ENCODE data around the gene DLGAP3.
A peak's percentile ranks its signal among the peaks of the same experiment; 100 is the strongest.

Gene DLGAP3

DNA sequence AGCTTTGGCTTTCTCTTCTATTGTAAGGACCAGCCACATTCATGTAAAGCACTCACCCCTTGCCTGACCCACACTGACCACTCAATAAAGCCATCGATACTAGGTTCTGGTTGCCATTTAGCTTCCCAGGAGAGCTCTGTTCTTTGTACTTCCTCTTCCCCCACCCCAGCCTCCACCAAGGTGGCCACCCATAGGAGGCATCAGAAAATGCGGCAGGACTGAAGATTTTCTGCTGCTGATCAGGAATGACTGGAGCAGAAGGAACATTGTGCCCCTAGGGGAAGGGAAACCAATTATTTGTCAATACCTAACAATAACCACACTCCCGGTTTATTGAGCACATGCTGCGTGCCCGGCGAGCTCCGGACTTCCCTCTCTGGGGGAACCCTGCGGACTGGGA lies 64.7 kb downstream of the DLGAP3 start:
- no peak for DNase-seq

- no peak for DNase-seq
Measured at GRCh38 chr1:34863501-34863900, 65.9 kb downstream of the DLGAP3 start.

DNA sequence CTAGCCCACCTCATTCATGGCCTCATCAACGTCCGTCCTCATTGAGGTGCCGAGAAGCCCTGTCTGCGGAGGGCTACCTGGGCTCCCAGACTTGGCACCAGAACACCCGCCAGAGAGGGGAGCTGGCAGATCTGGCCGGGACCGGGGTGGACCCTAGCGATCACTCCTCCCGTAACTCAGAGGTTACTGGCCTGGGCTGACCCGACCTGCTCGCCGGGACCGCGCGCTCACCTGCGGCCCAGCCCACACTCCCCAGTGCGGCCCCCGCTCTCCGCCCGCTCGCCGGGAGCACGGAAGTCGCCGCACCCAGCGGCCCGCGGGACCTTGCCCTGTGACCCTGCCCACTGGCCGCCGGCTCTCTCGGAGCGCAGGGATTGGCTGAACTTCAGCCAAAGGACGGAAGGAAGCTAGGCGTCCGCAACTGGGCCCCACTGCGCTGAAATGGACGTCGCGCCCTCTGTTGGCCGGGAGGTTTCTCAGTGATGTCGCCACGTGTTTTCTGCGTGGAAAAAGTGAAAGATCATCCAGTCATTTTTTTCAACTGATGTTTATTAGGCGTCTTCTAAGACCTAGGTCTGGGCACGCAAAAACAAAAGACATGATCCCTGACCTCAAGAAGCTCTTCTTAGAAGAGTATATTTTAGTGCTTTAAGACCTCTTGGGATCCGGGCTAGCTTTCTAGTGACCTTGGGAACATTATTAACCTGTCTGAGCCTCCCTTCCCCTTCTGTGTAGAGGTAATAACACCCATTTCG lies 69.8 kb downstream of the DLGAP3 start, which contains the start of gene SMIM12:
Gene SMIM12 (minus strand): TSS at position 304 of the 755 bp plus-strand sequence. CDS start 3,772 bp downstream, outside the sequence.
- DNase-seq = peak; percentile 91 to 92

GRCh38 chr1:34858901-34859445 lies 70.5 kb downstream of the DLGAP3 start:
- peak in 1 of 2 experiments; percentile 34 for DNase-seq

DNA sequence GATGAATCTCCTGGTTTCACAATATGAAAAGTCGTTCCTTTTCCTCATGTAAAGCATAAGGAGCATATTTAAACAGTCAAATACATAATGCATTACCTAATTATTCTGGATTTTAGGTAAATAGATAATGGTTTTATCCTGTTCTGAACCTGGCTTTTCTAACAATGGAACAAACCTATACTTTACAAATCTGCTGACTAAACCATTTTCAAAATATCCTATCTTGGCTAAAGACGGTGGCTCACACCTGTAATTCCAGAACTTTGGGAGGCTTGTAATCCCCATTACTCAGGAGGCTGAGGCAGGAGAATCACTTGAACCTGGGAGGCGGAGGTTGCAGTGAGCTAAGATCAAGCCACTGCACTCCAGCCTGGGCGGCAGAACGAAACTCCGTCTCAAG lies 72.8 kb downstream of the DLGAP3 start:
- no peak for DNase-seq

DNA sequence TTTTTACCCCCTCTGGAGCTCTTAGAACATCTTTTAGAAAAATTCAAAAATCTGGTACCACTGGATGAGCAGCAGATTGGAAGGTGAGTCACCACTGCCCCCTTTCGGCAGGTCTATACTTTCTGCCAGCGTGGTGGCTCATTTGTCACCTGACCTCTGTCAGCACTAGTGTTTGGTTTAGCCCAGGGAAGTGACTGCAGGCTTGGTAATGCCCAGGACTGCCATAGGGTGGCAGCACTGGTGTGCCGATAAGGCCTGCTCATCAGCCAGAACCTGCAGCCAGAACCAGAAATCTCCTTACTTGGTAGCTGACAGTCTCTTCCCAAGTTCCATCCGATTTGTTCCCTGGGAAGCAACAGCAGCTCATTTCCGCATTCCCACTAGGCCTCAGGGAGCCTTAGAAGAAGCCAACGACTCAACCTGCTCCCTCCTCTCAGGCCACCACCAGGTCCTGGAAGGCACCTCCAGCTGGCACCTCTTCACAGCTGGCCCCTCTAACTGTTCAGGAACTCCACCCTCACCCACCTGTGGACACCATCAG lies 76.7 kb downstream of the DLGAP3 start:
- DNase-seq = peak; percentile 82 to 87

DNA sequence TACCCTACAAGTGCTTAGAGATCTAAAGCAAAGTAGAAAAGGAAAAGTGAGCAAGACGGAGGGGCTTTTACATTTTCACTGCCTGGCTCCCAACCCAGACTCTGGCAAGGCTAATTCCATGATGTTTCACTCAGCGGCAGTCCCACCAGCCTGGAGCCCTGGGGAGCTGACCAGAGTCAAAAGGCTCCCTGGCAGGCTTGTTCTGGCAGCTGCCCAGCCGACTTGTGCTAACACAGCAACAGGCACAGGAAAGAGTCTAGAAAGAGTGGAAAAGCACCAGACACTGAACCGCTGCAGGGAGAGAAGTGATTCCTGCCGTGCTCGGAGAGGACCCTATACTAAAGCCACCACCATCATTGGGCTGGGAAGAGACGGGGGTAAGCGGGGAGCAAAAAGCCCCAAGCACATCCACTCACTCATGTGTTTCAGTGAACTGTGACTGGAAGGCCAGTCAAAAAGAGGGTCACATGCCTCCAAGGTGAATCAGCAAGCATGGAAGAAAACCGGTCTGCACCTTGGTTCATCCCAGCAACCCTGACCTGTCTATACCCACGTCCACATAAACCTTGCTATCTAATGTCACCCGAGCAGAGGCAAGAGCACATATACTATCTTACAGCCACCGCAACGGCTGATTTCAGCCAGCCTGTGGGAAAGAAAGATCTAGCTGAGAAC lies 77.9 kb downstream of the DLGAP3 start:
- DNase-seq = no peak

GRCh38 chr1:34850382-34850781 lies 79.1 kb downstream of the DLGAP3 start:
- DNase-seq = no peak

- no peak for DNase-seq
Measured at GRCh38 chr1:34847094-34847493, 82.4 kb downstream of the DLGAP3 start.

- no peak for DNase-seq
Measured at GRCh38 chr1:34846265-34846664, 83.2 kb downstream of the DLGAP3 start.

DNA sequence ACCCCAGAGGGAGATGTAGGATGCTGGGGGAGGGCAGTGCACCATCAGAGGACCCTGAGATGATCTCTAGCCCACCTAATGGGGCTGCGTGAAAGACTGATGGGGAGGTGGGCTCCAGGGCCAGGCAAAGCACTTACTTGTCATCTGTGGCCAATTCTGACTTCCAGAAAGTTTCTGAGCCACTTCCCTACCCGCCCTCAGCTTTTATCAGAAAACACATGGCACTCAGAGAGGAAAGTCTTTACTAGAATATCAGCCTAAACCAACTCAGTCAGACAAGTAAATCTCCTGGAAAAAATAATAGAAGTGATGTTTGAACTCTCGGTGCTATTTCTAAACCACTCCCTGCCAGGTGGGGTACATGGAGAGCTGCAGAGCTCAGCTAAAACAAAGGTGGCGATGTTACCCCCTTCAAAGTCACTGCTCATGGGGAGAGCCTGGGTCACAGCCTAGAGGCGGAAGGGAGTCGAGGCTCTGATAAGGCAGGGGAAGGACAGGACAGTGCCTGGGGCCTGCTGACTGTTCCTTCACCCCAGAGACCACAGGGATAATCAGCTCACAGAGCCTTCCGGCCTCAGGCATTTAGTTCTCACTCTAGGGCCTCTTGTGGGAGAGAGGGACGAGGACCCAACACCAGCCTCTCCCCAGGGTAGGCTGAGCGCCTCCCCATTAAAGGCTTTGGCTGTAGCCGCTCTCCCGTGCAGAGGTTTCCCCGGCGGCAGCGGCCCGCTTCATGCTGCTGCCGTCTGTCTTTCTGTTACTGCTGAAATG lies 84.1 kb downstream of the DLGAP3 start:
- DNase-seq = no peak

DNA sequence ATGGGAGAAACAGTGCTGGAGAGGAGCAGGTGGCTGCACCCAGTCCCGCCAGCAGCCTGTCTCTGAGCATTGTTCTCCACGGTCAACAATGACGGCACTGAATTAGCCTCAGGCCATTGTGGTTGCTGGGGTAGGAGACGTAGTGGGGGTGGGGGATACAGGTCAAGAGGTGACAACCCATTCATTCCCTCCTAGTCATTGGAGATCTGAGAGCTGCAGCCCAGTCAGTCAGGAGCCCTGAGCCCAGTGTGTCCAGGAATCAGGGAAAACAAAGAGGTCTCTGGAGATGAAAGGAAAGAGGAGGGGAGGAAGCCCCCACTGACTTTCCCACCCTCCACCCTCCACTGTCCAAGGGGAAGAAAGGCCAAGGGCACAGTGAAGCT lies 85.2 kb downstream of the DLGAP3 start:
- no peak for DNase-seq

- DNase-seq = no peak
Measured at GRCh38 chr1:34843392-34844251, 85.8 kb downstream of the DLGAP3 start.

GRCh38 chr1:34842952-34843371 lies 86.5 kb downstream of the DLGAP3 start:
- no peak for DNase-seq

- DNase-seq = no peak
Measured at GRCh38 chr1:34842073-34842472, 87.4 kb downstream of the DLGAP3 start.

DNA sequence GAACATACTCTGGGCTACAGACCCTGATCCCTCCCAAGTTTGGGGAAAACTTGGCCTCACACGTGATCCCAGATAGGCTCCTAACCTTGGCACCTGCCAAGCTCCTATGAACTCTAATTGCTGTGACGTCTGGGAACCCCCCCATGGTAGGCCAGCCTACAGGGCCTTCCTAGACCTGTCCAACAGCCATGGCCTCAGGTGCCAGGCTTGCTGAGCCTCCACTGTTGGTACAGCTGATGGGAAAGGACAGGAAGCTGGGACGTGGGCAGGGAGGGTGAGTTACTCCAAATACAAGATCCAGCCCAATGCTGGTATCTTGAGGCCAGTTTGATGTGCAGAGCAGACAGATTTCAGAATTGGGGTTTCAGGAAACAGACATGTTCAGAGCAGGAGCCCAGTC lies 89.0 kb downstream of the DLGAP3 start:
- no peak for DNase-seq

DNA sequence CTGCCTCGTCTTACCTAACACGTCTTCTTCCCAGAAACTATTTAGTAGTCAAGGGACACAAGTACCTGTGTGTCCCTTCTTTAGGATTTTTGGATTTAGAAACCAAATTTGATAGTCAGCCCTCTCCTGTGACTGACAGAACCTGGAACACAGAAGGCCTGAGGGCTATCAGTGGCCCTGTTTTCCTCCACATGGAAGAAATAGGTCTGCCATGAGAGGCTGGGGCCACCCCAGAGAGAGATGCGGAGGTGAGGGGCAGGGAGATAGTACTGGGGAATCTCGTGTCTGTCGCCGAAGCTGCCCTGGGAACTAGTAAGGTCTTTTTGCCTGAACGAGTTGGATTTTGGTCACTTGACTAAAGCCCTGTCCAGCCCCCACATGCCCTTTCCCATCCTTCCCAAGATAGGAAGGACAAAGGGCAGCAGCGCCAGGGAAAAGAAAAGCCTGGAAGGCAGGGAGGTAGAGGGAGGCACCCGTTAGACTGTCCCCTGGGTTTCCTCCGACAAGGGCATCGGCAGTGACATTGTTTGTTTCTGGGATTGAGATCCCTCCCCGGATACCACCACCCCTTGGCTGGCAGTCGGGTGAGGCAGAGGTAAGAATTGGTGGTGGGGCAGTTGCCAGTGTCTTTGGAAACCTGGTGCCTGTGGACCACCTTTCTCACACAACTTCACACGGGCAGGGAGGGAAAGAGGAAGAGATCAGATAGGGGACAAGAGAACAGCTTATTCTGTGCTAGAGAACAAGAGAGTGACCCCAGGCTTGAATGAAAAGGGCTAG lies 89.7 kb downstream of the DLGAP3 start:
- no peak for DNase-seq

DNA sequence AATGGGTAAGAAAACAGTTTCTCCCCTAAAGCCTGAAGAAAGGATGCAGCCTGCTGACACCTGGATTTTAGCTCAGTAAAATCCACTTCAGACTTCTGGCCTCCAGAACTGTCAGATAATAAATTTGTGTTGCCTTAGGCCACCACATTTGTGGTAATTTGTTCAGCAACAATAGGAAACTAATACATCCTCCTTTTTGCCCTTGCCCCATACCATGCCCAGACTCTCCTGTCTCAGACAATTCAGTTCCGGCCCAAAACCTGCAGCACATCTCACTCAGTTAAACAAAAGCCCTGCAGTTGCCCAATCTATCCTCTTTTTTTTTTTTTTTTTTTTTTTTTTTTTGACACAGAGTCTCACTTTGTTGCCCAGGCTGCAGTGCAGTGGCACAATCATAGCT lies 95.7 kb downstream of the DLGAP3 start:
- no peak for DNase-seq

DNA sequence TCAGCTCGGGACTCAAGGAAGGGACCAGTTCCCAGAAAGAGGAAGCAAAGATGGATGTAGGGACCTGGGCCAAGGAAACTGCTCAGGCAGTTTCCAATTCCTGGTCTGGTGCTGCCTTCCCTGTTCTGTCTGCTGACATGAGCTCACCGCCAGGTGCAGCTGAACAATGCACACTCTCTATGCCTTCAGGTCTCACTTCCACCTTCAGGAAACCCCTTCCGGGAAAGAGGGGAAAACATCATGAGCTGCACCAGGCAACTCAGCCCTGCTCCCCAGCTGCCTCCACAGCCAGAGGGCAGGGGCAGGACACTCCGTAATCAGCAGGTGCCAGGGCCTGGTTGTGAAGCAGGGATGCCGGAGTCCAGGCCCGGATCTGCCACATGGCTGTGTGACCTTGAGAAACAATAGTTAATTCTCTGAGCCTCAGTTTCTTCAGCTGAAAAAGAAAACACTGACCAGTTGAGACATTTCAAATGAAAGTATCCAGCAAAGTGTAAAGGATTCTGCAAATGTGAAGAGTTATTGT lies 97.7 kb downstream of the DLGAP3 start:
- no peak for DNase-seq

GRCh38 chr1:34829250-34829649 lies 100.2 kb downstream of the DLGAP3 start:
- no peak for DNase-seq

DNA sequence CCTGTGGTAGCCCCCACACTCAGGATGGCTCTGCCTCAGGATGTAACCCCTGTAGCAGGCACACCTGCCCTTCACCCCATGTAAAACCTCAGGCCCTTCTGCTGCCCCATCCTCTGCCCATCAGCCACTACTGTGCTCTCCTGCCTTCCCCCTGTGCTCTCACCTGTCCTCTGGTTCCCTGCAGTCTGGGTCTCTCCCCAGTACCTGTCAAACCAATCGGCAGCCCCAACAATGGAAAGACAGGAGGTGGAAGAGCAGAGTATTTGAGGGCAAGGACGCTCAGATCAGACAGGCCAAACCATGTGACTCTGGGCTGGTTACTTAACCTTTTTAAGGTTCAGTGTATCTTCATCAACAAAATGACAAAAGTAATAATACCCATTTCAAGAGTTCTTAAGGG lies 100.8 kb downstream of the DLGAP3 start:
- DNase-seq = no peak
